ENCODE results near the gene PADI1. TPM values are rescaled to one million over a fixed set of nuclear protein-coding genes. Genes with fewer than 3 reads are reported as not detected.

PADI1 gene
- total and polyA plus RNA-seq, 2 of the 8 experiments (the other 6 are each of a cell fraction or from before 2014, with no cell fraction given), result 0.20 to 0.30 TPM

GRCh38 chr1:17287130-17287776 lies 82.3 kb downstream of the PADI1 start:
- Histone ChIP-seq H2AFZ (ENCODE audit: low read length) (no peak overlapping the region), H2BK15ac (ENCODE audit: low read length) (no peak overlapping the region), H3K23me2 (ENCODE audit: low read depth, low read length) (no peaks in the 10 kb centered on the region), H4K20me1 (replicated peaks in 1 of 2; ENCODE audit: control insufficient read depth in 1 of 2, insufficient read depth in 2 of 2, low read length in 2 of 2) (no peaks in the 10 kb centered on the region), H3K9ac (replicated peaks in 1 of 4; ENCODE audit: extremely low read depth in 1 of 4, low read depth in 3 of 4, low read length in 3 of 4) (no peak overlapping the region), H3K79me2 (ENCODE audit: control insufficient read depth in 1 of 2, insufficient read depth in 2 of 2, low read length in 2 of 2) (no peaks in the 10 kb centered on the region), H2BK120ac (replicated peaks; ENCODE audit: low read depth, low read length) (no peak overlapping the region), H3K56ac (replicated peaks; ENCODE audit: insufficient read length, low read depth, low read length) (no peak overlapping the region), H3K79me1 (ENCODE audit: low read depth, low read length) (no peaks in the 10 kb centered on the region), H3K14ac (ENCODE audit: insufficient read length) (no peak overlapping the region), H3K4me2 (ENCODE audit: insufficient read depth in 1 of 2, low read depth in 2 of 2, low read length in 2 of 2) (no peak overlapping the region), H2BK12ac (ENCODE audit: low read depth, low read length) (no peak overlapping the region), H2AK5ac (ENCODE audit: low read depth, low read length) (no peak overlapping the region), H2BK20ac (ENCODE audit: low read length) (no peak overlapping the region), H3K18ac (ENCODE audit: extremely low read depth, low read length) (no peak overlapping the region), H3K9me3 (ENCODE audit: insufficient read depth in 2 of 2, low read depth in 1 of 2, low read length in 1 of 2) (no peaks in the 10 kb centered on the region), H3K27me3 (replicated peaks in 1 of 4; ENCODE audit: control insufficient read depth in 3 of 4, extremely low read depth in 1 of 4, insufficient read depth in 3 of 4, low read length in 3 of 4) (no peaks in the 10 kb centered on the region), H3K4ac (replicated peaks; ENCODE audit: insufficient read length, low read depth, low read length) (no peak overlapping the region), H3K27ac (ENCODE audit: low read depth, low read length) (no peak overlapping the region), H3K4me1 (replicated peaks in 1 of 4; ENCODE audit: control insufficient read depth in 3 of 4, insufficient read depth in 4 of 4, low read length in 3 of 4) (no peaks in the 10 kb centered on the region), H2BK5ac (ENCODE audit: low read depth, low read length) (no peak overlapping the region), H4K91ac (replicated peaks; ENCODE audit: insufficient read length, low read length) (no peak overlapping the region), H4K8ac (ENCODE audit: extremely low read depth, insufficient read depth, low read length) (no peak overlapping the region; the same call in 1 of the 2 replicates), H4K5ac (ENCODE audit: insufficient read length, low read depth, low read length) (no peak overlapping the region), H3K36me3 (ENCODE audit: control insufficient read depth in 2 of 4, insufficient read depth in 4 of 4, low read length in 3 of 4) (no peaks in the 10 kb centered on the region), H3K4me3 (ENCODE audit: extremely low read depth in 1 of 4, insufficient read depth in 2 of 4, low read depth in 3 of 4, low read length in 4 of 4) (no peak overlapping the region), H3K23ac (ENCODE audit: insufficient read length) (no peak overlapping the region)
- ChIA-PET POLR2A (ENCODE audit: partially characterized antibody) (interaction anchor here (0.8 kb wide), 1 partner anchor 12 kb away, joined by 5 read pairs; no protein-coding TSS in a partner anchor), CTCF (ENCODE audit: partially characterized antibody) (interaction anchor here (0.6 to 1.3 kb wide), 6 partner anchors 13 to 210 kb away, joined by 3 to 6 read pairs (median 4); no protein-coding TSS in a partner anchor)
- FAIRE-seq (no peak), DNase-seq (ENCODE audit: low read depth in 1 of 2, low spot score in 2 of 2) (no peak)
- TF ChIP-seq RAD21 (IDR thresholded peaks at IDR 0.05 in 1 of 2, conservative IDR thresholded peaks at IDR 0.05 in 1 of 2; ENCODE audit: low read depth in 2 of 2, low read length in 2 of 2) (no peak), CEBPB (IDR thresholded peaks at IDR 0.05; ENCODE audit: low read depth, low read length) (peak; percentile 56; the same call in 1 of the 2 replicates)
- 83% methylated on average over 5 of the region's 5 CpGs; no CpG with 5 or more reads in 1 of the 2 experiments for WGBS, 2 experiments (ENCODE audit: extremely low coverage in 1 of 2, insufficient coverage in 1 of 2, insufficient read length in 1 of 2, insufficient replicate concordance in 2 of 2, low coverage in 1 of 2, low lambda C conversion rate in 2 of 2, missing lambda C conversion rate in 1 of 2)
